Endothelial cell of umbilical vein (primary cell): ENCODE data around the gene PROX1. TPM values are rescaled to one million over a fixed set of nuclear protein-coding genes. Genes with fewer than 3 reads are reported as not detected.

Experiments used
- BruUV-seq: library from RNA; stranded (reverse); fragments of 400-500 nt; replicated peaks from 2 replicates; lab custom pipeline; 2021; lab: Mats Ljungman, UMichigan
- CTCF ChIA-PET: fragments of 300-600, 350-600 bp; sonication (Branson Sonifier 250); formaldehyde crosslinking; loops from one replicate; lab custom pipeline; 2021; ENCODE audit warnings: antibody characterized with exemption, inconsistent platforms; lab: Charles Lee
- POLR2A ChIA-PET: fragments of 300-600, 350-600 bp; sonication (Branson Sonifier 250); formaldehyde crosslinking; loops from one replicate; lab custom pipeline; 2021; ENCODE audit warnings: antibody characterized with exemption, inconsistent platforms; lab: Charles Lee
- DNase-seq: peaks from one replicate; pipeline ENCODE4 v3.0.0-alpha.2; 2011; ENCODE audit warnings: low read depth, low spot score
- FAIRE-seq: peaks from 2 replicates; lab custom pipeline; 2011; peaks lifted over from hg19 to GRCh38; lab: Jason Lieb, UNC
- H2AFZ ChIP-seq: 2 replicates; pipeline ENCODE4 v1.6.0; 2012; ENCODE audit warnings: low read depth, low read length, control low read depth, inconsistent platforms
- H3K27ac ChIP-seq: 2 replicates; pipeline ENCODE4 v1.5.1; 2011; ENCODE audit warnings: low read depth, mild to moderate bottlenecking, control low read depth, low read length, moderate library complexity; ENCODE audit not compliant: insufficient read depth
- H3K27me3 ChIP-seq, 2 experiments: 2 replicates each; pipeline versions ENCODE4 v1.6.0 to v1.6.1; 2011; ENCODE audit warnings: low read length in 2 of 2, mixed read lengths in 1 of 2; ENCODE audit not compliant: control insufficient read depth in 2 of 2, insufficient read depth in 2 of 2
- H3K36me3 ChIP-seq, 2 experiments: 2 replicates in 1 of 2; 3 replicates in 1 of 2; pipeline ENCODE4 v1.5.1; 2011; ENCODE audit warnings: low read length in 2 of 2, mild to moderate bottlenecking in 1 of 2, moderate library complexity in 1 of 2; ENCODE audit not compliant: control insufficient read depth in 2 of 2, insufficient read depth in 2 of 2; ENCODE audit errors: extremely low read depth in 1 of 2
- H3K4me1 ChIP-seq: 3 replicates; pipeline ENCODE4 v1.5.1; 2011; ENCODE audit warnings: mild to moderate bottlenecking, low read length; ENCODE audit not compliant: control insufficient read depth, insufficient read depth; ENCODE audit errors: extremely low read depth
- H3K4me2 ChIP-seq: 2 replicates; pipeline ENCODE4 v1.6.1; 2011; ENCODE audit warnings: low read length, control low read depth, mixed read lengths; ENCODE audit not compliant: insufficient read depth
- H3K4me3 ChIP-seq, 3 experiments: fragments of 200-600 bp in 1 of 3; sonication (generic), shearing (Covaris generic) in 1 of 3; replicated peaks in 1 of 3; 2 replicates each; pipeline ENCODE4 v1.5.1; 2011 to 2016; ENCODE audit warnings: control low read depth in 3 of 3, low read length in 3 of 3, mild to moderate bottlenecking in 2 of 3, inconsistent platforms in 1 of 3, low read depth in 1 of 3, moderate library complexity in 1 of 3; ENCODE audit not compliant: insufficient read depth in 1 of 3
- H3K79me2 ChIP-seq: 2 replicates; pipeline ENCODE4 v1.6.0; 2012; ENCODE audit warnings: low read length, inconsistent platforms; ENCODE audit not compliant: control insufficient read depth, insufficient read depth
- H3K9ac ChIP-seq: replicated peaks from 2 replicates; pipeline ENCODE3; 2011; ENCODE audit warnings: low read length, control low read depth; ENCODE audit not compliant: insufficient read depth; ENCODE audit errors: extremely low read depth
- H3K9me1 ChIP-seq: replicated peaks from 3 replicates; pipeline ENCODE4 v1.6.0; 2011; ENCODE audit warnings: mild to moderate bottlenecking, low read length; ENCODE audit not compliant: control insufficient read depth, insufficient read depth; ENCODE audit errors: extremely low read depth
- H3K9me3 ChIP-seq: replicated peaks from 2 replicates; pipeline ENCODE4 v1.5.1; 2012; ENCODE audit warnings: low read length, inconsistent platforms; ENCODE audit not compliant: control insufficient read depth, insufficient read depth
- H4K20me1 ChIP-seq: replicated peaks from 2 replicates; pipeline ENCODE3; 2011; ENCODE audit warnings: mild to moderate bottlenecking, low read length; ENCODE audit not compliant: control insufficient read depth, insufficient read depth; ENCODE audit errors: extremely low read depth
- EZH2 ChIP-seq: IDR thresholded peaks from 2 replicates; pipeline ENCODE4 v1.6.1; 2012; ENCODE audit warnings: borderline replicate concordance, low read depth, mild to moderate bottlenecking, moderate library complexity, low read length, inconsistent platforms; ENCODE audit not compliant: severe bottlenecking
- FOS ChIP-seq: IDR thresholded peaks from 2 replicates; pipeline ENCODE4 v1.6.1; 2011; ENCODE audit warnings: mild to moderate bottlenecking, low read length, moderate library complexity, borderline replicate concordance; ENCODE audit not compliant: insufficient read depth
- GATA2 ChIP-seq: IDR thresholded peaks from 2 replicates; pipeline ENCODE4 v1.7.0; 2011; ENCODE audit warnings: low read depth, mild to moderate bottlenecking, moderate library complexity, mixed read lengths, low read length; ENCODE audit not compliant: insufficient read length, insufficient read depth
- JUN ChIP-seq: IDR thresholded peaks from 2 replicates; pipeline ENCODE4 v1.6.1; 2011; ENCODE audit warnings: borderline replicate concordance, low read depth; ENCODE audit not compliant: insufficient read length, insufficient read depth
- MYC ChIP-seq: IDR thresholded peaks from one replicate; pipeline ENCODE4 v1.6.1; 2011; ENCODE audit warnings: mild to moderate bottlenecking, low read depth, low read length
- POLR2A ChIP-seq: IDR thresholded peaks from 2 replicates; pipeline ENCODE4 v1.6.1; 2012; ENCODE audit warnings: low read depth, mild to moderate bottlenecking, control low read depth, low read length
- POLR2AphosphoS5 ChIP-seq: IDR thresholded peaks from 2 replicates; pipeline ENCODE4 v1.6.1; 2012; ENCODE audit warnings: low read depth, mild to moderate bottlenecking, control low read depth, low read length, moderate library complexity; ENCODE audit not compliant: insufficient read depth
- dilution Hi-C: fragments of 300-500 bp; cut with MboI; formaldehyde crosslinking; loops from one replicate; pipeline ENCODE4 v1.15.0; 2019; ENCODE audit warnings: low sequenced_read_pairs; ENCODE audit not compliant: extremely low pct_ligation_motif_present
- intact Hi-C: fragments of 100-400 bp; cut with micrococcal nuclease; formaldehyde crosslinking; loops from one replicate; pipeline ENCODE4 v1.10.0; 2022
- polyA plus RNA-seq, 4 experiments: library from polyadenylated mRNA; depleted of rRNA in 3 of 4; stranded (reverse) in 3 of 4; unstranded in 1 of 4; fragments of >200 nt; gene quantifications; 2 replicates each; pipeline versions ENCODE4 v1.2.1 to v1.2.3, GENCODE V29; 2011 to 2012; ENCODE audit warnings: missing spikeins in 1 of 4
- total RNA-seq: library from RNA; stranded (reverse); gene quantifications from 2 replicates; pipeline ENCODE4 v1.2.3, GENCODE V29; 2021
- TF ChIP-seq, protein P1 (sequence below), 2 donors: IDR thresholded peaks; 1 replicate in 1 of 2; 2 replicates in 1 of 2; pipeline ENCODE4 v1.5.1; 2011; ENCODE audit warnings: low read length in 2 of 2, mild to moderate bottlenecking in 2 of 2, moderate library complexity in 2 of 2, control low read depth in 1 of 2, inconsistent platforms in 1 of 2, low read depth in 1 of 2; ENCODE audit not compliant: insufficient read depth in 1 of 2; ENCODE audit errors: extremely low read depth in 1 of 2
- TF ChIP-seq, protein P2 (sequence below): IDR thresholded peaks from 2 replicates; pipeline ENCODE4 v1.6.1; 2011; ENCODE audit not compliant: insufficient read depth, insufficient read length

PROX1 gene
- total and polyA plus RNA-seq, 2 donors (not counting 3 experiments of a cell fraction or from before 2014, with no cell fraction given) = 2.2 to 4.0 TPM

DNA sequence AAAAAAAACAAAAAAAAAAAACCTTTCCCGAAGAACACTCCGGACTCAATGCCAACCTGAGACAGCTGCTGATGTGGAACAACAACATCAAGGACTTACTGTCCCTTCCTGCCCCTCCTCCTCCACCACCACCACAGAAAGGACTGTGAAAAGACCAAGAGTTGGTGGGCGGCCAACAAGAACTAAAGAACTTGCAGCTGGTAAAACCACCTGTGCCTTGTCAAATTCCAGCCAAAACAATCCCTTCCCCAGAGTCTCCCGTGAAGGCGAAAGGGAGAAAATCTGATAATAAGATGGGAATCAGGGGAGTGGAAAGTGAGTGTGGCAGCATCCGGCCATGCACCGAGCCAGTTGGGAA, 88.9 kb downstream of the PROX1 start:
- intact Hi-C loops = no loop called here
- FAIRE-seq (no peak), DNase-seq (no peak)
- dilution Hi-C loops = no loop called here
- TF ChIP-seq POLR2AphosphoS5 = no peak
- no peak for TF ChIP-seq FOS
- TF ChIP-seq EZH2 = no peak
- TF ChIP-seq, protein P1, sequence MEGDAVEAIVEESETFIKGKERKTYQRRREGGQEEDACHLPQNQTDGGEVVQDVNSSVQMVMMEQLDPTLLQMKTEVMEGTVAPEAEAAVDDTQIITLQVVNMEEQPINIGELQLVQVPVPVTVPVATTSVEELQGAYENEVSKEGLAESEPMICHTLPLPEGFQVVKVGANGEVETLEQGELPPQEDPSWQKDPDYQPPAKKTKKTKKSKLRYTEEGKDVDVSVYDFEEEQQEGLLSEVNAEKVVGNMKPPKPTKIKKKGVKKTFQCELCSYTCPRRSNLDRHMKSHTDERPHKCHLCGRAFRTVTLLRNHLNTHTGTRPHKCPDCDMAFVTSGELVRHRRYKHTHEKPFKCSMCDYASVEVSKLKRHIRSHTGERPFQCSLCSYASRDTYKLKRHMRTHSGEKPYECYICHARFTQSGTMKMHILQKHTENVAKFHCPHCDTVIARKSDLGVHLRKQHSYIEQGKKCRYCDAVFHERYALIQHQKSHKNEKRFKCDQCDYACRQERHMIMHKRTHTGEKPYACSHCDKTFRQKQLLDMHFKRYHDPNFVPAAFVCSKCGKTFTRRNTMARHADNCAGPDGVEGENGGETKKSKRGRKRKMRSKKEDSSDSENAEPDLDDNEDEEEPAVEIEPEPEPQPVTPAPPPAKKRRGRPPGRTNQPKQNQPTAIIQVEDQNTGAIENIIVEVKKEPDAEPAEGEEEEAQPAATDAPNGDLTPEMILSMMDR (IDR thresholded peaks at IDR 0.05; ENCODE audit: extremely low read depth in 1 of 2, insufficient read depth in 1 of 2, low read depth in 1 of 2, low read length in 2 of 2) = no peak
- TF ChIP-seq, protein P2, sequence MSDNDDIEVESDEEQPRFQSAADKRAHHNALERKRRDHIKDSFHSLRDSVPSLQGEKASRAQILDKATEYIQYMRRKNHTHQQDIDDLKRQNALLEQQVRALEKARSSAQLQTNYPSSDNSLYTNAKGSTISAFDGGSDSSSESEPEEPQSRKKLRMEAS = no peak
- TF ChIP-seq GATA2 = no peak
- TF ChIP-seq JUN = no peak
- no peak for TF ChIP-seq MYC
- no peak for TF ChIP-seq POLR2A
- Histone ChIP-seq H3K9me1 (no peaks in the 10 kb centered on the region), H3K4me1 (peaks cover 5% of the 10 kb centered on the region), H3K4me3 (no peak overlapping the region), H3K9ac (no peak overlapping the region), H3K9me3 (no peaks in the 10 kb centered on the region), H3K79me2 (no peaks in the 10 kb centered on the region), H3K27me3 (peaks cover 0 to 3% of the 10 kb centered on the region in 2 experiments), H3K4me2 (no peak overlapping the region), H4K20me1 (no peaks in the 10 kb centered on the region), H3K36me3 (no peaks in the 10 kb centered on the region), H3K27ac (no peak overlapping the region), H2AFZ (no peak overlapping the region)
- POLR2A ChIA-PET = no interaction called here
- BruUV-seq = no TSS peak
- CTCF ChIA-PET = interaction anchor here (0.6 kb wide), 1 partner anchor 40 kb away, joined by 4 read pairs; no protein-coding TSS in a partner anchor
